Measurements from ENCODE around the gene PFDN2. TPM values are rescaled to one million over a fixed set of nuclear protein-coding genes. Genes with fewer than 3 reads are reported as not detected.

Gene PFDN2
- total and polyA plus RNA-seq, 2 experiments from 2014 or later: 45.6 to 352 TPM

GRCh38 chr1:161145832-161146231 is 28.0 kb upstream of the PFDN2 start:
- Histone ChIP-seq H4K20me1 (replicated peaks; ENCODE audit: insufficient read depth) (no peaks in the 10 kb centered on the region), H3K4me3 (no peak overlapping the region), H3K79me2 (replicated peaks; ENCODE audit: insufficient read depth) (no peaks in the 10 kb centered on the region), H3K9me2 (ENCODE audit: insufficient read depth) (no peaks in the 10 kb centered on the region), H3F3A (replicated peaks; ENCODE audit: low read depth) (no peaks in the 10 kb centered on the region), H3K36me3 (ENCODE audit: insufficient read depth) (no peaks in the 10 kb centered on the region), H3K4me2 (no peak overlapping the region), H3K27ac (ENCODE audit: low read depth) (no peak overlapping the region), H2AFZ (no peak overlapping the region), H3K4me1 (ENCODE audit: insufficient read depth) (no peaks in the 10 kb centered on the region), H3K27me3 (ENCODE audit: insufficient read depth) (no peaks in the 10 kb centered on the region)
- ATAC-seq (no peak), DNase-seq (ENCODE audit: low spot score) (no peak)
- Mint-ChIP-seq H3K9me3 (no peaks in the 10 kb centered on the region), H3K27ac (no peak overlapping the region), H3K36me3 (ENCODE audit: low read depth) (no peaks in the 10 kb centered on the region), H3K4me1 (no peaks in the 10 kb centered on the region), H3K4me3 (no peak overlapping the region), H3K27me3 (ENCODE audit: insufficient read depth, low read depth, poor library complexity) (peaks cover 3% of the 10 kb centered on the region)
- TF ChIP-seq NANOG (IDR thresholded peaks at IDR 0.05; ENCODE audit: borderline replicate concordance) (no peak), ZNF462 (CRISPR knock-in tag; IDR thresholded peaks at IDR 0.05) (no peak), ETS1 (IDR thresholded peaks at IDR 0.05) (no peak), STAT1 (IDR thresholded peaks at IDR 0.05; ENCODE audit: unreplicated experiment) (no peak), EZH2phosphoT487 (IDR thresholded peaks at IDR 0.05; ENCODE audit: unreplicated experiment) (no peak), ZNF331 (CRISPR knock-in tag; IDR thresholded peaks at IDR 0.05; ENCODE audit: low read depth) (no peak), POLR2AphosphoS5 (IDR thresholded peaks at IDR 0.05; ENCODE audit: low read depth) (no peak), JUNB (IDR thresholded peaks at IDR 0.05; ENCODE audit: unreplicated experiment) (no peak), ZNF114 (CRISPR knock-in tag; IDR thresholded peaks at IDR 0.05) (no peak), EZH2 (IDR thresholded peaks at IDR 0.05; ENCODE audit: low read depth, unreplicated experiment) (no peak), CREB1 (CRISPR knock-in tag; IDR thresholded peaks at IDR 0.05; ENCODE audit: low read depth) (no peak)
- TF ChIP-seq, protein P1, sequence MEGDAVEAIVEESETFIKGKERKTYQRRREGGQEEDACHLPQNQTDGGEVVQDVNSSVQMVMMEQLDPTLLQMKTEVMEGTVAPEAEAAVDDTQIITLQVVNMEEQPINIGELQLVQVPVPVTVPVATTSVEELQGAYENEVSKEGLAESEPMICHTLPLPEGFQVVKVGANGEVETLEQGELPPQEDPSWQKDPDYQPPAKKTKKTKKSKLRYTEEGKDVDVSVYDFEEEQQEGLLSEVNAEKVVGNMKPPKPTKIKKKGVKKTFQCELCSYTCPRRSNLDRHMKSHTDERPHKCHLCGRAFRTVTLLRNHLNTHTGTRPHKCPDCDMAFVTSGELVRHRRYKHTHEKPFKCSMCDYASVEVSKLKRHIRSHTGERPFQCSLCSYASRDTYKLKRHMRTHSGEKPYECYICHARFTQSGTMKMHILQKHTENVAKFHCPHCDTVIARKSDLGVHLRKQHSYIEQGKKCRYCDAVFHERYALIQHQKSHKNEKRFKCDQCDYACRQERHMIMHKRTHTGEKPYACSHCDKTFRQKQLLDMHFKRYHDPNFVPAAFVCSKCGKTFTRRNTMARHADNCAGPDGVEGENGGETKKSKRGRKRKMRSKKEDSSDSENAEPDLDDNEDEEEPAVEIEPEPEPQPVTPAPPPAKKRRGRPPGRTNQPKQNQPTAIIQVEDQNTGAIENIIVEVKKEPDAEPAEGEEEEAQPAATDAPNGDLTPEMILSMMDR (conservative IDR thresholded peaks at IDR 0.05; ENCODE audit: low read depth in 2 of 2): no peak
- TF ChIP-seq, protein P2, sequence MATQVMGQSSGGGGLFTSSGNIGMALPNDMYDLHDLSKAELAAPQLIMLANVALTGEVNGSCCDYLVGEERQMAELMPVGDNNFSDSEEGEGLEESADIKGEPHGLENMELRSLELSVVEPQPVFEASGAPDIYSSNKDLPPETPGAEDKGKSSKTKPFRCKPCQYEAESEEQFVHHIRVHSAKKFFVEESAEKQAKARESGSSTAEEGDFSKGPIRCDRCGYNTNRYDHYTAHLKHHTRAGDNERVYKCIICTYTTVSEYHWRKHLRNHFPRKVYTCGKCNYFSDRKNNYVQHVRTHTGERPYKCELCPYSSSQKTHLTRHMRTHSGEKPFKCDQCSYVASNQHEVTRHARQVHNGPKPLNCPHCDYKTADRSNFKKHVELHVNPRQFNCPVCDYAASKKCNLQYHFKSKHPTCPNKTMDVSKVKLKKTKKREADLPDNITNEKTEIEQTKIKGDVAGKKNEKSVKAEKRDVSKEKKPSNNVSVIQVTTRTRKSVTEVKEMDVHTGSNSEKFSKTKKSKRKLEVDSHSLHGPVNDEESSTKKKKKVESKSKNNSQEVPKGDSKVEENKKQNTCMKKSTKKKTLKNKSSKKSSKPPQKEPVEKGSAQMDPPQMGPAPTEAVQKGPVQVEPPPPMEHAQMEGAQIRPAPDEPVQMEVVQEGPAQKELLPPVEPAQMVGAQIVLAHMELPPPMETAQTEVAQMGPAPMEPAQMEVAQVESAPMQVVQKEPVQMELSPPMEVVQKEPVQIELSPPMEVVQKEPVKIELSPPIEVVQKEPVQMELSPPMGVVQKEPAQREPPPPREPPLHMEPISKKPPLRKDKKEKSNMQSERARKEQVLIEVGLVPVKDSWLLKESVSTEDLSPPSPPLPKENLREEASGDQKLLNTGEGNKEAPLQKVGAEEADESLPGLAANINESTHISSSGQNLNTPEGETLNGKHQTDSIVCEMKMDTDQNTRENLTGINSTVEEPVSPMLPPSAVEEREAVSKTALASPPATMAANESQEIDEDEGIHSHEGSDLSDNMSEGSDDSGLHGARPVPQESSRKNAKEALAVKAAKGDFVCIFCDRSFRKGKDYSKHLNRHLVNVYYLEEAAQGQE (IDR thresholded peaks at IDR 0.05; ENCODE audit: unreplicated experiment): no peak
